PC-3 (cell line): Measurements from ENCODE around the gene PACSIN2. TPM values are rescaled to one million over a fixed set of nuclear protein-coding genes. Genes with fewer than 3 reads are reported as not detected.

Source experiments
- ATAC-seq: fragments of 200-7000 bp; cut with Tn5 transposase; 2 replicates; pipeline ENCODE4 v1.9.1; 2020; ENCODE audit warnings: mild to moderate bottlenecking, moderate library complexity
- BruUV-seq: library from RNA; stranded (reverse); fragments of 400-500 nt; replicated peaks from 2 replicates; lab custom pipeline; 2021; lab: Mats Ljungman, UMichigan
- CTCF ChIA-PET: fragments of 300-600 bp; sonication (Branson Sonifier 250); formaldehyde crosslinking; loops from one replicate; lab custom pipeline; 2022; ENCODE audit warnings: antibody characterized with exemption; lab: Charles Lee
- POLR2A ChIA-PET: fragments of 300-600 bp; sonication (Branson Sonifier 250); formaldehyde crosslinking; loops from one replicate; lab custom pipeline; 2022; ENCODE audit warnings: antibody characterized with exemption; ENCODE audit not compliant: unreplicated experiment; lab: Charles Lee
- DNase-seq: peaks from one replicate; pipeline ENCODE4 v3.0.0-alpha.2; 2015
- H2AFZ ChIP-seq: fragments of 300-600 bp; sonication (generic); 2 replicates; pipeline ENCODE4 v1.6.0; 2016; ENCODE audit warnings: antibody characterized with exemption, low read length
- H3F3A ChIP-seq: fragments of 300-600 bp; sonication (generic); one replicate; pipeline ENCODE4 v1.6.0; 2017; ENCODE audit warnings: antibody characterized with exemption, low read length, control low read depth, mild to moderate bottlenecking; ENCODE audit not compliant: unreplicated experiment
- H3K27ac ChIP-seq: fragments of 300-600 bp; sonication (generic); 2 replicates; pipeline ENCODE4 v1.5.1; 2016; ENCODE audit warnings: mild to moderate bottlenecking, low read length
- H3K27me3 ChIP-seq: fragments of 300-600 bp; sonication (generic); 2 replicates; pipeline ENCODE4 v1.6.1; 2016; ENCODE audit warnings: low read length, mixed read lengths
- H3K36me3 ChIP-seq: fragments of 300-600 bp; sonication (generic); 2 replicates; pipeline ENCODE4 v1.6.1; 2016; ENCODE audit warnings: low read depth, mixed run types, low read length, mixed read lengths
- H3K4me1 ChIP-seq: fragments of 300-600 bp; sonication (generic); 2 replicates; pipeline ENCODE4 v1.5.1; 2016; ENCODE audit warnings: low read length; ENCODE audit not compliant: insufficient read depth
- H3K4me2 ChIP-seq: fragments of 300-600 bp; sonication (generic); 2 replicates; pipeline ENCODE4 v1.6.0; 2016; ENCODE audit warnings: low read length
- H3K4me3 ChIP-seq: fragments of 300-600 bp; sonication (generic); 2 replicates; pipeline ENCODE4 v1.5.1; 2016; ENCODE audit warnings: mild to moderate bottlenecking, low read length, mixed read lengths
- H3K79me2 ChIP-seq: fragments of 300-600 bp; sonication (generic); 2 replicates; pipeline ENCODE4 v1.6.1; 2017; ENCODE audit warnings: low read length, mixed read lengths
- H3K9ac ChIP-seq: fragments of 300-600 bp; sonication (generic); 2 replicates; pipeline ENCODE4 v1.6.0; 2016; ENCODE audit warnings: mild to moderate bottlenecking, low read length
- H3K9me2 ChIP-seq: fragments of 300-600 bp; sonication (generic); replicated peaks from 2 replicates; pipeline ENCODE4 v1.6.1; 2016; ENCODE audit warnings: mixed run types, low read length, mixed read lengths
- H3K9me3 ChIP-seq: fragments of 300-600 bp; sonication (generic); 2 replicates; pipeline ENCODE4 v1.6.1; 2016; ENCODE audit warnings: low read length, mixed read lengths
- H4K20me1 ChIP-seq: fragments of 300-600 bp; sonication (generic); 2 replicates; pipeline ENCODE4 v1.6.1; 2016; ENCODE audit warnings: low read length, mixed read lengths
- CTCF ChIP-seq: fragments of 300-600 bp; sonication (generic); conservative IDR thresholded peaks from 2 replicates; pipeline ENCODE4 v1.5.1; 2017; ENCODE audit warnings: antibody characterized with exemption, low read depth, mild to moderate bottlenecking, low read length
- EZH2 ChIP-seq: fragments of 300-600 bp; sonication (generic); IDR thresholded peaks from one replicate; pipeline ENCODE4 v1.6.1; 2017; ENCODE audit warnings: antibody characterized with exemption, mild to moderate bottlenecking, low read length; ENCODE audit not compliant: unreplicated experiment
- EZH2phosphoT487 ChIP-seq: fragments of 300-600 bp; sonication (generic); IDR thresholded peaks from 2 replicates; pipeline ENCODE4 v1.6.1; 2018; ENCODE audit warnings: mild to moderate bottlenecking, antibody characterized with exemption, low read length, borderline replicate concordance
- intact Hi-C: fragments of 100-400 bp; cut with micrococcal nuclease; formaldehyde crosslinking; loops from 2 replicates; pipeline ENCODE4 v1.9.0; 2023
- total RNA-seq: library from RNA; depleted of rRNA; stranded (reverse); fragments of >200 nt; gene quantifications from 2 replicates; pipeline ENCODE4 v1.2.3, GENCODE V29; 2014

The PACSIN2 gene
- total RNA-seq, 1 experiment from 2014 or later, result 25.7 TPM

- no peak for TF ChIP-seq EZH2
- no peak for TF ChIP-seq EZH2phosphoT487
- TF ChIP-seq CTCF, result no peak
- no peak for DNase-seq
- Histone ChIP-seq H3K4me3 (no peak overlapping the region), H3K36me3 (no peaks in the 10 kb centered on the region), H3K4me2 (no peak overlapping the region), H3K79me2 (no peaks in the 10 kb centered on the region), H3K27me3 (no peaks in the 10 kb centered on the region), H3K4me1 (no peaks in the 10 kb centered on the region), H2AFZ (no peak overlapping the region), H3F3A (no peaks in the 10 kb centered on the region), H3K9me2 (no peaks in the 10 kb centered on the region), H3K27ac (no peak overlapping the region), H4K20me1 (no peaks in the 10 kb centered on the region), H3K9ac (no peak overlapping the region), H3K9me3 (no peaks in the 10 kb centered on the region)
- intact Hi-C loops, result no loop called here
- BruUV-seq, result no TSS peak
- no peak for ATAC-seq
- POLR2A ChIA-PET, result no interaction called here
- CTCF ChIA-PET, result no interaction called here
These were observed 110.9 kb downstream of the PACSIN2 start for GRCh38 chr22:42904050-42904449.

- Histone ChIP-seq H3K9me2 (no peaks in the 10 kb centered on the region), H3K27me3 (no peaks in the 10 kb centered on the region), H3K9ac (no peak overlapping the region), H3K27ac (no peak overlapping the region), H3K4me1 (no peaks in the 10 kb centered on the region), H4K20me1 (no peaks in the 10 kb centered on the region), H3K4me3 (no peak overlapping the region), H3K4me2 (no peak overlapping the region), H3F3A (no peaks in the 10 kb centered on the region), H3K79me2 (no peaks in the 10 kb centered on the region), H3K36me3 (no peaks in the 10 kb centered on the region), H2AFZ (no peak overlapping the region), H3K9me3 (no peaks in the 10 kb centered on the region)
- DNase-seq (no peak), ATAC-seq (no peak)
- ChIA-PET CTCF (no interaction called here), POLR2A (no interaction called here)
- intact Hi-C loops, result no loop called here
- BruUV-seq, result no TSS peak
- TF ChIP-seq EZH2 (no peak), EZH2phosphoT487 (no peak), CTCF (no peak)
These were observed 112.0 kb downstream of the PACSIN2 start for GRCh38 chr22:42902875-42903510.

DNA sequence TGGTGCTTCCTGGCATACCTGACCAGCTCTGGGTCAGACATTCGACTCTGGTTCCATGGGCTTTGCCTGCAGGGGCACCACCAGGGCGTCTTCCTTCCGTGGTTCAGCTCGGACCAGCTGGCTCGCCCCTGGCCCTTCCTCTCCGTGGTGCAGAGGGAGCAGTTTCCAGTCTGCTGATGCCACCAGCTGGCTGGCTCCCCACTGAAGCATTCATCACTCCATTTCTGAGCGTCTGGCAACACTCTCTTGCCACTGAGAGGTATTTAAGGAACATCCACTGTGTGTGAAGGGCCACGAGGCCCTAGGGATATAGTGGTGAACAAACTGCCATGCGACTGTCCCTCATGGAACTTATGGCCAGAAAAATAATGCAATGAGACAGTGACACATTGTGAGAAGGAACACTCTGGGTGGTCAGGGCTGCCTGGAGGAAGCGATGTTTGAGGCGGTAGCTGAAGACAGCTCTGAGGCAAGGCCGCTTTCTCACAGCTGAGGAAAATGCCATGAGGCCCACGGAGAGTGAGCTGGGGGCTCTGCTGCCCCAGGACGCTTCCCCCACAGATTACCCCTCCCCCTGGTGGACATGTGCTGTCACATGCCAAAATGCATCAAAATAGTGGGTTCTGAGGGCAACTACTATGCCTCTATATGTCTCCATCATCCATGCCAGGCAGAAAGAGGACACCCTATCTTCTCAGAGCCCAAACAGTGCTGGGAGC is 113.0 kb downstream of the PACSIN2 start:
- H3K4me3 ChIP-seq, result no peak overlapping the region
- no peak overlapping the region for H3K4me2 ChIP-seq
- no peak overlapping the region for H2AFZ ChIP-seq
- H3K79me2 ChIP-seq, result no peaks in the 10 kb centered on the region
- no peaks in the 10 kb centered on the region for H3F3A ChIP-seq
- ATAC-seq (no peak), DNase-seq (no peak)
- H3K9me3 ChIP-seq, result no peaks in the 10 kb centered on the region
- CTCF ChIA-PET, result interaction anchor here (0.6 kb wide), 1 partner anchor 34 kb away, joined by 3 read pairs; no protein-coding TSS in a partner anchor
- no peak overlapping the region for H3K27ac ChIP-seq
- H3K36me3 ChIP-seq, result no peaks in the 10 kb centered on the region
- no peaks in the 10 kb centered on the region for H3K4me1 ChIP-seq
- intact Hi-C loops, result no loop called here
- no peaks in the 10 kb centered on the region for H3K27me3 ChIP-seq
- POLR2A ChIA-PET, result no interaction called here
- H3K9me2 ChIP-seq, result no peaks in the 10 kb centered on the region
- TF ChIP-seq CTCF (peak; percentile 44), EZH2phosphoT487 (no peak)
- BruUV-seq, result no TSS peak
- H3K9ac ChIP-seq, result no peak overlapping the region
- no peaks in the 10 kb centered on the region for H4K20me1 ChIP-seq
